Right forelimb (tissue), 1 donor: ENCODE measurements around the gene NHEJ1.
A peak's percentile ranks its signal among the peaks of the same experiment; 100 is the strongest.

Experiments
- DNase-seq: peaks from one replicate; pipeline ENCODE4 v3.0.0-alpha.2; 2018

The NHEJ1 gene

DNA sequence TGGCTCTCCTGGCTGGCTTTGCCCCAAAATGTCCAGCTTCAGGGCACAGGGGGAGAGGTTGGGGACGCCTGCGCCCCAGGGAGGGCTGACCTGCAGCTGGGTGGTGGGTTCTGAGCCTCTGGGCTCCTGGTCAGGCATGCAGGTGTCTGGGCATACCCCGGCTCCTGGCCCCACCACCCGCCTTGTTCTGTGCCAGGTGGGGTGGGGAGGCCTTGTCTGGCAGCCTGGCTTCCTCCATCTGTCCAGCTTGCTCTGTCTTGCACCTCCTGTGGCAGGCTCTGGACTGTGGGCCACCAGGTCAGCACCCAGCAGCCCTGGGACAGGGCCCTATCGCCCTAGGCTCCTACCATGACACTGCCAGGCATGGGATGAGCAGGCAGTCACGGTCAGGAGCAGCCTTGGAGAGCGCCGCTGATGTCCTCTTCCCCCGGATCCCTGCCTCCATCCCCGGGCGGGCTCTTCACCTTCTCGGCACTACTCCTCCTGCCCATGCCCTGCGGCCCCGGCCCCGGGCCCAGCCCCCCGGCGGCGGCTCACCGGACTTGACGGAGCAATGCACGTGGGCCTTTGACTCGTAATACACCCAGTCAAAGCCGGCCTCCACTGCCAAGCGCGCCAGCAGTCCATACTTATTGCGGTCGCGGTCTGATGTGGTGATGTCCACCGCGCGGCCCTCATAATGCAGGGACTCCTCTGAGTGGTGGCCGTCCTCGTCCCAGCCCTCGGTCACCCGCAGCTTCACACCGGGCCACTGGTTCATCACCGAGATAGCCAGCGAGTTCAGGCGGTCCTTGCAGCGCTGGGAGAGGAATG, 103.5 kb downstream of the NHEJ1 start:
- no peak for DNase-seq

DNA sequence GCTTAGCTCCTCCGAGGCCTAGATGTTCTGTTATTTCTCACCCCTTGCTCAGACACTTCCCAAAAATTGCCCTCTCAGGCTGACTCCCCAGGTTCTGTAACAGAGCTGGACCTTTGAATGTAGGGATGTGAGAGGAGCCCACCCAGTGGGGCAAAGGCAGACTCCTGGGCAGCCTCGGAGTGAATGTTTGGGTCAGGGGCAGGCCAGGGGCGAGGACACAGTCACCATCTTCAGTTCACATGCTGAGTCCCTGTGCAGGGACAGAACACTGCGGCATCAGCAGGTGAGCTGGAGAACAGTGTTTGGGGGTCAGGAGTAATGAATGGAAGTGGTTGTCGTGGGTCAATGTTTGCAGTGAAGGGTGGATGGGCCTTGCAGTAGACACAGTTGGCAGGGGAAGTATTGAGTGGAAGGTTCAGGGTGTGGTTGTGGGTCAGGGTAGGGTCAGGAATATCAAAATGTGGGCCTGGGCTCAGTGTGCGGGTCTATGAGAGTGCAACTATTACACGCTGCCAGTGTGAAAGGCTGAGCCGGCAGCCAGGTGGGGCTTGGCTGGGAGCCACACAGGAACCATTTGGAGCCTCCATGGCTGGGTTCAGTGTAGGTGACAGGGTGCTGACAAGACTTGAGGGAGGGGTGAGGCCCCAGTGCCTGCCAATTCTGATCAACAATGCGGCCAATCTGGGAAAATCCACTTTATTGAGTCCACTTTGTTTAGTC, 104.3 kb downstream of the NHEJ1 start:
- no peak for DNase-seq

DNA sequence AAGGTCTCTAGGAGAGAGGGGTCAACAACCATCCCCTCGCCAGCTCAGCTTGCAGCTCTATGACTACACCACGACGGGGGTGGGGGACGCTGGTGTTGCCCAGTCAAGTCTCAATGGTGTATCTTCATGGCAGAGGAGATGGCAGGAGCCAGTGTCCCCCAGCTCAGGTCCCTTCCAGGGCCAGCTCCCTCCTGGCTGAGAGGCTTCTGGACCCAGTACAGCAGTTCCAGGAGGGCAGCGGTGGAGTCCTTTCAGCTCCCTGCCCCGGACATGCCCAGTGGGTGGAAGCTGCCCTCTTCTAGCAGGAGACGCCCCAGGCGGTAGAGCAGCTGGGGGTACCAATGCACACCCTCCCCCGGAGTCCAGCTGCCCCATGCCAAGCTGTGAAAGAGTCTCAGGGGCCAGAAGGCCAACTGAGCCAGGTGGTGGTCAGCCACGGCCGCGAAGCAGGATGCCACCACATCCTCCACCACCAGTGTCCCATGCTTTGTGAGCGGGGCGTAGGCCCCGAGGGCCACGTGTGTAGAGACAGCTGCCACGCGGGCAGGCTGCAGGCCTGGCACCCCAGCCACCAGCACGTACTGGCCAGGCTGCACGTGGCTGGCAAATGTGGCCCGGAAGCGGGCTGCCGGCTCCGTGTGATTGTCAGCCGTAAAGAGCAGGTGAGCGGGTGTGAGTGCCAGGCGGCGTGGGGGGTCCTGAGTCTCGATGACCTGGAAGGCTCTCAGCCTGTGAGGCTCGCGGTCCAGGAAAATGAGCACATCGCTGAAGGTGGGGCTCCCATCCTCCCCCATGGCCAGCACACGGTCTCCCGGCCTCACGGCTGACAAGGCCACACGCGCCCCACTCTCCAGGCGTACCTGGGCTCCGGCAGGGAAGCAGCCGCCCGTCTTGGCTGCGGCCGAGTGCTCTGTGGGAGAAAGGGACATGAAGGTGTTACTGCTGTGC, 105.4 kb downstream of the NHEJ1 start:
- DNase-seq, result no peak

DNA sequence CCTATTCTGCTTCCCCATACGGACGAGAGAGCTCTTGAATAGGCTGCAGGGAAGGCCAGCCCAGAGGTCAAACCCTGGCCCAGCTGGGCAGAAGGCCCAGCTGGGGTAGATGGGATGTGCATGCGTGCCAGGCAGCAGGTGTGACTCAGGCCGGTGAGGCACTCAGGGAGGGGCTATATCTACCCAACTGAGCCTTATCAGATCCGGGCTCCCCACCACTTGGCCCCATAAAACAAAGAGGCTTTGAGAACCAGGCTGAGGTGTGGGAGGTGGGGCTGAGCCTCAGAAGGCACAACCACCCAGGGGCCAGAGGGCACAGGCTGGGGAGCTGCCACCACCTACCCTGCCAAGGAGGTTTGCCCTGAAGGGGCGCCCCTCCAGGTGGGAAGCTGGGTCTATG, 111.3 kb downstream of the NHEJ1 start:
- DNase-seq, result no peak

DNA sequence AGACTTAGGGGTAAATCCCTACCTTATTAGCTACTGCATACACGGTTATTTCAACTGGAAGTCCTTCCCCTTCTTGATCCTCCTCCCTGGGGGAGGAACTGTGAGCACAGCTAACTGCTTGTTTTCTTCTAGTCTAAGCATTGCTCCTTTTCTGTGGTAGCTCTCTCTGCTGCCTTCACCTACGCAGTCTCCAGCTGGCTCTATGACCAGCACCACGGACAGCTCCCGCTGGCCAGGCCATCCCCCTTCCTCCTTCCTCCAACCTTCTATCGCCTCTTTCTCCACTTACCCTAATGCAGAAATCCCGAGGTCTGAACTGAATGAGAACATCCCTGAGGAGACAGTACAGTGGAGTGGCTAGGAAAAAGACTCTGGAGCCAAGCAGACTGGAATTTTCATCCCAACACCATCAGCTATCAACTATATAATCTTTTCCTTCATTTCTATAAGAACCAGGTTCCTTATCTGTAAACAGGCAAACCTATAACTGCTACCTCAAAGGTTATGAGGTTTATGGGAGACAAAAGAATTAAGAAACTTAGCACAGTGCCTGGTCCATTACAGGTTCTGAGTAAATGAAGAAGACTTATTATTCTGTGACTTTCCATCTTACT, 114.6 kb downstream of the NHEJ1 start:
- peak; percentile 70 for DNase-seq

DNA sequence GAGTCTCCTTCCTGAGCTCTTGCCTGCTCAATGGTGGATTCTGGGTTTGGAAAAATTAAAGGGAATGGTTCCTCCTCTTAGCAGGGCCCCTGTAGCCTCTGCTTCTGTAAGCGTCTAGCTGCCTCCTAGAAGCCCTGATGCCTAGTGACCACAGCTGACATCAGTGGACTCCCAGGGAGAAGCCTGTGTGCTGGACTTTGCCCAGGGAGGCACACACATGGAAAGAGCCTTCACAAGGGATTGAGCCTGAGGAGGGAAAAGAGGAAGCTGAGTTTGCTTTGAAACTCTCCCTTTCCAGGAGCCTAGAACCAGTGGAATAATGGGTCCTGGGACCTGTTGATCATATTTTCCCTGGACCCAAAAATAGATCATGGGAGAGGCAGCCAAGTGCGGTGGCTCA, 117.9 kb downstream of the NHEJ1 start:
- DNase-seq, result no peak

DNA sequence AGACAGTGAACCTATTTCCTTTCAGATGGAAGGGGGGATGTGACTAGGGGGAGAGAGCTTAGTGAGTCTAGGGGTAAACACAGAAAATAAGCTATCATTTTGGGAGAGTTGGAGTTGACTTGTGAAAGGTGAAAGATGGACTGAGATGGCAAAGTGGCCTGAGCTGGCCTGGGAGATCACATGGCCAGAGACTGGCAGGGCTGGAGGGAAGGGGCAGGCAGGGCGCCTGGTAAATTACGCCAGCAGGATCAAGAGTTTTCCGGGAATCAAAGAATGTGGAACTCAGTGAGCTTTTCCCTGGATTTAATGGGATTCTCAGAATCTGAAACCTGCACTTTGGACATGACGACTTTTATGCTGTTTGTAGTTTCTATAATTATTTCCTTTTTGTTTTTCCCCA, 118.5 kb downstream of the NHEJ1 start:
- DNase-seq, result no peak

DNA sequence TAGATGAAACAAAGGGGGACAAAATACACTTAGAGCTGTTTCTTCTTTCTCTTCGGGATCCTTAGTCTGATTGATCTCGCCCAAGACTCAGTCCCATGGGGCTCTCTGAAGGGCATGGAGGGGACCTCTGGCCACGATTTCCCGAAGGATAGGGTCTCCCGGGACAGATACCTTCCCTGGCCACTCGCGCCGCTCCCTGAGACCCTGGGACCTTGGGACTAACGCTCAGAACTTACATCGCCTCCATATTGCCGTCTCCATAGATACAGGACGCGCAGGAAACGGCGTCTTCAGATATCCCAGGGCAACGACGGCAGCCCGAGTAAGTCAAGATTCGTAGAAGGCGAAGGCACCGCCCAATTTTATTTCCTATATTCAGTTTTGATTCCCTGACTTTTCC, 119.4 kb downstream of the NHEJ1 start, which contains the start of gene CFAP65:
CFAP65 (minus strand) TSS at position 265 of the 400 bp plus-strand sequence. CDS start 2,468 bp downstream, outside the sequence.
- no peak for DNase-seq

DNA sequence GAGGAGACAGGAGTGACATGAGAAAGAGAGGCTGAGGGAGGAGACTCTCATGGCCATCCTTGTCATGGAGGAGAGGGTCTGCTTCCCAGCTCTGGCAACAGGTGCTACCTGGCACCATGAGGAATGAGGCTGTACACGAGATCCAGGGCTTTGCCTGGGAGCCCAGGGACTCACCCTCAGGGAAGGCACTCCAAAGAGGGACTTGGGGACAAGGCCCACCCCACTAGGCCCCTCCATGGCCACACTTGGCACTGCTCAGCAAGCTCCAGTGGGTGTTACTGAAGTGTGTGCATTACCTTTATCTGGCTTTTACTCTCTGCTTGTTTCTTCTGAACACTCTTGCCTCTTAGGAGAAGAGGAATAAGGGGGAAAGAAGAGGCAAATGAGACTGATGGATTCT, 122.0 kb downstream of the NHEJ1 start:
- no peak for DNase-seq

DNA sequence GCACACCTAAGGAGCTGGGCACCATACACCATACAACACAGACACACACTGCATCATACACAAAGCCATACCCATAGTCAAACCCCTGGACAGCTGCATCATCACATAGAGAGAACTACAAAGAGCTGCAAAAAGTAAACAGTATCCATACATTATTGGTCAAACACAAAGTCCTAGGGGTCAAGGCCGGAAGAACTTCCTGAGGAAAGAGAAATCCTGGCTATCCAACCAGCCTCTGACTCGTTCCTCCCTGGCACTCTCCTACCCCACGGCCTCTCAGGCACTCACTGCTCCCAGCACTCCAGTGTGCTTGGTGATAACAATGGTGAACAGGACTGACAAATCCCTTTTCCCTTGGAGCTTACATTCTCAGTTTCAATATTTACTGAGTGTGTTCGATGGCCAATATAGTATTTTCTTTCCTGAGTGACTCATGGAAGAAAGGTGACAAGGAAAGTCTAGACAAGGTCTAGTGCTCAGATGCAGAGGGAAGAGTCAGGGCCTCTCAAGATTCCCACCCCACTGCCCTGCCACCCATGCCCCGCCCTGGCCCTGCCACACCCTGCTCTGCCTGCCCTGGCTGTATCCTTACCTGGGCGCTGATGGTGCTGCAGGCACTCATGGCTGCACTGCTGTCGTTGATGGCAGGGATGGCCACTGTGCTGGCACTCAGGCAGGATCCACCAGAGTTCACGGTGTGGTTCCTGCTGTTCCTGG, 122.7 kb downstream of the NHEJ1 start:
- no peak for DNase-seq

DNA sequence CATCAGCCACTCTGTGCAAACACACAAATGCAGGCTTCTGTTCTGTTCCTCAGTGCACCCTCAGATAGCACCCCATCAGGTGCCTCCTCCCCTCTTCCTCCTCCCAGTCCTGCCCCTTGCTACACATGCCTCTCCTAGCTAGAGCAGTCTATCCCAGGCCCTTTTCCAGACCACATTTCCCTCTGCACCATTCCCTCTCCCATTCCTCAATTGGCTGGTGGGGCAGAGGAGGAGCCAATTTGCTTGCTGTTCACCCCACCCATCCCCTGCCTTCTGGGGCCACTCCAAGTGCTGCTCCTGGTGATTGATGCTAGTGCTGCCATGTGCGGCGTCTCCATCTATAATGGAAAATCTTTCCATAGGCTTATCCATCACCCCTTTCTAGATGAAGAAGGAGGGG, 124.7 kb downstream of the NHEJ1 start:
- DNase-seq, result no peak

DNA sequence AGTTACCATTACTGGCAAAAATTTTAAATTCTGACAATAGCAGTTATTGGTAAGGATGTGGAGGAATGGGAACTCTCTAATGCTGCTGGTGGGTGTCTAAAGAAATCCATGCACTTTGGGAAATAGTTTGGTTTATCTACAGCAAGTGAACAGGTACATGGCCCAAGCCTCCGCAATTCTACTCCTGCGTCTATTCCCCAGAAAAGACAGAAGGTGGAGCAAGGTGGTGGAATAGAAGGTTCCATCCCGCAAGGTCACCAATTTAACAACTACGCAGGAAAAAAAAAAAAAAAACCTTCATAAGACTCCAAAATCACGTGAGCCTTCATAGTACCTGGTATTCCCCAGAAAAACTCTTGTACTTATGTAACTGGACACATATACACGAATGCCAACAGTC, 125.8 kb downstream of the NHEJ1 start:
- no peak for DNase-seq

DNA sequence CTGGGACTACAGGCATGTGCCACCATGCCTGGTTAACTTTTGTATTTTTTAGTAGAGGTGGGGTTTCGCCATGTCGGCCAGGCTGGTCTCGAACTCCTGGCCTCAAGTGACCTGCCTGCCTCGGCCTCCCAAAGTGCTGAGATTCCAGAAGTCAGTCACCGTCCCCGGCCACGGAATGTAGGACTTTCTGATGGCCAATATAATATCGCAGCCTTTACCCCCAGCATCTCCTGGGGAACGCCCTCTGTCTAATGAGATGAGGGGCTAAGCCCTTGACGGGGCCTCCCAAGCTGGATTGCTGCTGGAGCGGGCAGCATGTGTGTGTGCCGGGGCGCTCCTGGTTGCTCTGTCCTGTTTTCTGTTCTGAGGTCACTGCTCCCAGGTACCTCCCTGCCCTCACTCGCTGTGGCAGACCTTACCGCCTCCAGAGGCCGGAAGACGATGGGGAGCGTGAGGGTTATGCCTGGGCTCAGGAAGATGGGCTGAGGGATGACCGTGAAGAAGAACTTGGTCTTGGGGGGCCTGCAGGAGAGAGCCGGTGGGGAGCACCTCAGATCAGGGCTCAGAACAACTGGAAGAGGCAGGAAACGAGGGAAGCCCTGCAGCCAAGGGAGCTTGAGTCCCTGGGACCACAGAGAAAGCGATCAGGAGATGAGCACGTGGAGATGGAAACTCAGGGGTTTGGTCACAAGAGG, 128.4 kb downstream of the NHEJ1 start:
- DNase-seq, result no peak

DNA sequence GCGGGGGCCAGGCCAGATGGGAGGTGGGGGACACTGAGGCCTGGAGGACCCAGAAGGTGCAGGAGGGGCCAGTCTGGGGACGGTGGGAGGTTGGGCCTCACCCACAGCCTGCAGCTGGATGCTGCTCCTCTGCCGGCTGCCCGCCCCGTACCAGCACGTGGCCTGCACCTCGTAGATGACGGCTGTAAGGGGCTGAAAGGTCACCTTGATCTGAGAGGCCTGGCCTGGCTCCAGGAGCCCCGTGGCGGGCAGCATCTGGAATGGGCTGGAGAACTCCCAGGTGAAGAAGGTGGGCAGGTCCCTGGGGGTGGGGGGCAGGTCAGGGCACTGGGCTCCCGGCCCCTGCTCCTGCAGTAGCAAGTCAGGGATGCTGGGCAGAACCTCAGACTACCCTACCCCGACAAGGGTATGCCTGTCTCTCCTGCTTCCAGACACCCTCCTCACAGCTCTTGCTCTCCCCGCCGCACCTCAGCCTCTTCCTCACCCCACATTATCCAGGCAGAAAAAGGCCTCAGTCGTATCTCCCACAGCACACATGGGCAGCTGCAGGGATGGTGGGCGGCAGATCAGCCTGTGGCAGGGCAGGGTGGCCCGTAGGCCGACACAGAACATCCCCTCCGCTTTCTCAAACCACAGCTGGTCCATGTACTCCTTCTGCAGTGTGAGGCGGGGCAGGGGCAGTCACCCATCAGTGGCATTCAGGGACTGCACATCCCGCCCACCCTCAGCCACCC, 129.4 kb downstream of the NHEJ1 start:
- DNase-seq, result no peak

DNA sequence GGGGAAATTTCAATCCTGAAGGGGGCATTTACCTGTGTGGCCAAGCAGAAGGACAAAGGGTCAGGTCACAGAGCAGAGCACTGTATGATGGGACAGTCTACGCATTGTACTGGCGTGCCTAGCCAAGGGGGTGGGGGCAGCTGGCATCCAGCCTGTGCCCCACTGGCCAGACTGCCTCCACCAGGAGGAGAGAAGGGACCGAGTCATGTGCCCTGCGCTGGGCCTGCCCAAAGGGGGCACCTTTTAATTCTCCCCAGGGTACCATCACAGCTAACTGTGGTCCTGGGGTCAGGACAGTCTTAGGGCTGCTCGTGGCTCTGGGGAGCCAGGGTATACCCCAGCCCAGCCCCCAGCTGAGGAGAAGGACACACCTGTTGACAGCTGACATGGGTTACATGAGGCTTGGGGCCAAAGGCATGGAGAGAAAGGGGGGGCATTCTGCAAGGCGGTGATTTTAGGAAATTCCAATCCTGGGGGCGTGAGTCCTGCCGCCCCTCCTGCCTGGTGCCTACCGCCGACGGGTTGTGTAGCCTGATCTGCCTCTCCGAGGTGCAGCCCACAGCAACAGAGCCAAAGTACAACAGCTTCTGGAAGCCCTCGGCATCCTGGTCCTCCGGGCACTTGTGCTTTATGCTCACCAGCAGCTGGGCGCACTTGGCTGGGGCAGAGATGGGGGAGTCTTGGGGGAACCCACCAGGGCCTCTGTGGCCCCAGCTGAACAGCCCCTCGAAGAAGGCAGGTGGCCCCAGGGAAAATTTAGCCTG, 130.3 kb downstream of the NHEJ1 start:
- DNase-seq, result no peak

DNA sequence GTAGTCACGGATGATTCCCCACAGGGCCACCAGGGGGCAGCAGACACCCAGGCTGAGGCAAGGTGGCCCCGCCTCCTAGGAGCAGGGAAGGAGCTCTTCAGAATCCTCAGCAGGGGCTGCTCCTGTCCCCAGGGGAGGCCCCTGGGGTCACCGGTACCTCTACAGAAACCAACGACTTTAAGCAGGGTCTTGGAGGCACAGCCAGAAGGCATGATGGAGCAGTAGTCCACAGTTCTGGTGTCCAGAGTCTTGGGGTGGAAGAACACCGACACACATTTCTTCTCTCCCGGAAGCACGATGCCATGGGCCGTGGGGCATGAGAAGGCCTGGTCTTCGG, 130.8 kb downstream of the NHEJ1 start:
- DNase-seq, result peak; percentile 85

DNA sequence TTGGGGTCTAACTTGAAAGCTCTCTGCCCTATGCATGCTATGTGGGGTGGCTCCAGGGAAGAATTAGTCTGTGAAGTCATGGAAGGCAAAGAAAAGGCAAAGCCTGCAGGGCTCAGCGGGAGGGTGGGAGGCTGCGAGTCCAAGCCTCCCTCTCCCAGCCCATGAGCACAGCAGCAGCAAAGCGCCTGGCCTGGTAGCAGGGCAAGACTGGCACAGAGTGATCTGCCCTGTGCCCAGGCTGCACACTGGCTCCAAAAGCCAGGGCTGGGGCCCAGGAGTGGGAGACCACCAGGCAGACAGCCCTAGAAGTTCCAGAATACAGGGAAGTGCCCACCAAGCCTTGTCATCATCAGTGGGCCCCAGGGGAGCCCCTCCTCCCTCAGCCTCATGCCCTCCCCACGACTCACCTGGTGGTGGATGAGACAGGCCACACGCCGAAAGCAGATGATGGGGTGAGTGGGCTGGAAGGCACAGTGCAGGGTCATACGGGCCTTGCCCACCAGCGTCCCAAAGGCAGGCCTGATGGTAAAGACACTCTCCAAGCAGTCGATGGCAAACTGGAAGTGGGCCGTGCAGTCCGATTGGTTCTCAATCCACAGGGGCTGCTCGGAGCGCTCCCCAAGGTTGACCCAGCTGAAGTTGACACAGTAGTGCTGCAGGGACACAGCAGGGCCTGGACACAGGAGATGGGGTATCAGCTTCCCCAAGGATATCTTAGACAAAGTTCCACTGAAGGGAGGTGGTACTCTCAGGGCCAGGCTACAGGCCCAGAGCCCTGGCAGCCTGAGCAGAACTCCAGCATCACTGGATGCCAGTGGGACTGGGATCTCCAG, 131.4 kb downstream of the NHEJ1 start:
- no peak for DNase-seq

DNA sequence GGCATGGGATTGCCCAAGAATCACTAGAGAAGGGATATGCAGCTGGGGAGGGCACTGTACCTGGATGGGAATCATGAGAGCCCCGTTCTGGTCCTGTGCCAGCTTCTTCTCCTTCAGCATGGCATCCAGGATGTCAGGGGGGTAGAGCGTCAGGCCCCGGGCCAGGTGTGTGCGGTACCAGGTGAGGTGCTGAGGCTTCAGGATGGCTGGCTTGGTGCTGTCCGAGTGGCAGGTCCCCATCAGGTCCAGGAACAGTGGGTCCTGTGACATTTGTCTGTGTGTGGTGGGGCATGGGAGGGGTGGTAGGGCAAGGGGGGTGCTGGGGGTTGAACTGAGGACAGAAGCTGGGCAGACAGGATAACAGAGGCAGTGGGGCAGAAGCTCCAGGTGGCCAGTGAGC, 132.5 kb downstream of the NHEJ1 start:
- no peak for DNase-seq

DNA sequence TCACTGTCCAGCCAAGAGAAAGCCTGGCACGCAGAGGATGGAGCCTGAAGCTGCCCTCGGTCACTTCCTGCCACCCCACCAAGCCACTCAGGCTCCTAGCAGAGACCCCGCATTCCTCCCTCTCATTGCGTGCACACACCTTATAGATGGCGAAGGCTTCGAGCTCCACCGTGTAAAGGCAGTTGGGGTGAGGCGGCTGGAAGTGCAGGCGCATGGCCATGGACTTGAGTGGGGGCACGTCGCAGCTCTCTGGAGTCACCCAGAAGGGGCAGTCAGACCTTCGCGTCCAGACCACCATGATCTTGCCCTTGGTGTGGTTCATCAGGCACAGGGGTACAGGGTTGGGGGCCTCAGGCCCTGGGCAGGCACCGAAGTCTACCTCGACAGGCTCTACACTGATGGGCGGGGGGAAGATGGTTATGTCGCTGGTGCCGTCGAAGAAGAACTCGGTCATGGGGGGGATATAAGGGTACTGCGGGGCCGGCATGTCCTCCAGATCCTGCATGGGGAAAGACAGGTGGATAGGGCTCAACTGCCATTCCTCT, 133.0 kb downstream of the NHEJ1 start:
- no peak for DNase-seq
